ENCODE measurements around the gene CIART.

- TF ChIP-seq ATF3 (IDR thresholded peaks at IDR 0.05; ENCODE audit: insufficient read depth, low read depth, low read length) (no peak; the same call in 1 of the 2 replicates), GTF2F1 (IDR thresholded peaks at IDR 0.05; ENCODE audit: borderline replicate concordance, low read depth, low read length) (no peak; the same call in 1 of the 2 replicates), EZH2 (IDR thresholded peaks at IDR 0.05; ENCODE audit: low read depth, low read length, severe bottlenecking) (no peak), CTCF (IDR thresholded peaks at IDR 0.05; ENCODE audit: control extremely low read depth in 1 of 3, insufficient read depth in 1 of 3, low read depth in 1 of 3, low read length in 3 of 3) (no peak), EGR1 (IDR thresholded peaks at IDR 0.05; ENCODE audit: borderline replicate concordance, low read depth, low read length) (no peak)
Observed at GRCh38 chr1:150282558-150282958, 204 bp downstream of the CIART start.
